HepG2 (cell line): Measurements from ENCODE around the gene ODC1. TPM values are rescaled to one million over a fixed set of nuclear protein-coding genes. Genes with fewer than 3 reads are reported as not detected.
A peak's percentile ranks its signal among the peaks of the same experiment; 100 is the strongest.

Source experiments
- CHD2 ChIP-seq: IDR thresholded peaks from 2 replicates; pipeline ENCODE4 v1.6.1; 2011; ENCODE audit warnings: low read depth, low read length, improper control_type of control experiment
- CHD4 ChIP-seq: fragments of 200-600 bp; sonication (generic); IDR thresholded peaks from 2 replicates; pipeline ENCODE4 v1.7.0; 2017; ENCODE audit warnings: mild to moderate bottlenecking, low read length, borderline replicate concordance
- GABPB1 ChIP-seq: IDR thresholded peaks from 2 replicates; pipeline ENCODE4 v1.6.1; 2016; ENCODE audit warnings: mild to moderate bottlenecking, missing genetic modification reagents, moderate library complexity, missing compliant biosample characterization
- HMGXB4 ChIP-seq, 2 experiments: sonication (generic) in 1 of 2; formaldehyde crosslinking in 1 of 2; IDR thresholded peaks; 2 replicates each; pipeline versions ENCODE4 v1.4.0 to v1.6.1; 2018 to 2020; ENCODE audit warnings: missing genetic modification reagents in 2 of 2, borderline replicate concordance in 1 of 2, low read depth in 1 of 2, mild to moderate bottlenecking in 1 of 2, missing biosample characterization in 1 of 2
- HNRNPH1 ChIP-seq: fragments of 200-400 bp; formaldehyde crosslinking; optimal IDR thresholded peaks from 2 replicates; pipeline ENCODE3; 2017; ENCODE audit warnings: mild to moderate bottlenecking, low read depth, low read length
- MIER3 ChIP-seq: IDR thresholded peaks from 2 replicates; pipeline ENCODE4 v1.6.1; 2016; ENCODE audit warnings: missing compliant biosample characterization, borderline replicate concordance
- MTA1 ChIP-seq: sonication (generic); formaldehyde crosslinking; IDR thresholded peaks from 2 replicates; pipeline ENCODE4 v1.4.0; 2020; ENCODE audit warnings: missing genetic modification reagents, mild to moderate bottlenecking, borderline replicate concordance
- NBN ChIP-seq: fragments of 450-650 bp; conservative IDR thresholded peaks from 2 replicates; pipeline ENCODE4 v1.6.1; 2017
- NR2C2 ChIP-seq: sonication (generic); formaldehyde crosslinking; IDR thresholded peaks from 2 replicates; pipeline ENCODE4 v1.4.0; 2020; ENCODE audit warnings: missing genetic modification reagents, mild to moderate bottlenecking, moderate library complexity, borderline replicate concordance
- PITX1 ChIP-seq: sonication (generic); formaldehyde crosslinking; IDR thresholded peaks from 2 replicates; pipeline ENCODE4 v1.5.1; 2020; ENCODE audit warnings: mild to moderate bottlenecking, missing genetic modification reagents
- POGZ ChIP-seq: sonication (generic); formaldehyde crosslinking; IDR thresholded peaks from 2 replicates; pipeline ENCODE4 v1.4.0; 2020; ENCODE audit warnings: mild to moderate bottlenecking, missing genetic modification reagents
- RARA ChIP-seq: IDR thresholded peaks from 2 replicates; pipeline ENCODE4 v1.6.1; 2016; ENCODE audit warnings: missing genetic modification reagents, missing compliant biosample characterization
- SPEN ChIP-seq: sonication (generic); formaldehyde crosslinking; IDR thresholded peaks from 2 replicates; pipeline ENCODE4 v1.5.1; 2020; ENCODE audit warnings: low read depth, mild to moderate bottlenecking, missing genetic modification reagents
- SRY ChIP-seq: sonication (generic); formaldehyde crosslinking; IDR thresholded peaks from 2 replicates; pipeline ENCODE4 v1.8.0; 2022; ENCODE audit warnings: mild to moderate bottlenecking, missing genetic modification reagents
- SSRP1 ChIP-seq: IDR thresholded peaks from 2 replicates; pipeline ENCODE4 v1.6.1; 2016; ENCODE audit warnings: control low read depth
- STAT5B ChIP-seq: sonication (generic); formaldehyde crosslinking; IDR thresholded peaks from 2 replicates; pipeline ENCODE4 v1.4.0; 2020; ENCODE audit warnings: missing genetic modification reagents
- TCF12 ChIP-seq, 2 experiments: fragments of 450-650 bp in 1 of 2; sonication (generic) in 1 of 2; formaldehyde crosslinking in 1 of 2; IDR thresholded peaks; 2 replicates each; pipeline versions ENCODE4 v1.6.1 to v1.8.0; 2017 to 2022; ENCODE audit warnings: antibody characterized with exemption in 1 of 2, mild to moderate bottlenecking in 1 of 2, missing genetic modification reagents in 1 of 2, moderate library complexity in 1 of 2
- TFDP1 ChIP-seq: IDR thresholded peaks from 2 replicates; pipeline ENCODE4 v1.6.1; 2016; ENCODE audit warnings: missing compliant biosample characterization, missing genetic modification reagents, borderline replicate concordance
- ZBTB33 ChIP-seq: sonication (generic); formaldehyde crosslinking; IDR thresholded peaks from 2 replicates; pipeline ENCODE4 v1.4.0; 2020; ENCODE audit warnings: missing genetic modification reagents
- ZBTB38 ChIP-seq: sonication (generic); formaldehyde crosslinking; IDR thresholded peaks from 2 replicates; pipeline ENCODE4 v1.5.1; 2020; ENCODE audit warnings: mild to moderate bottlenecking, missing genetic modification reagents
- ZNF280B ChIP-seq: sonication (generic); formaldehyde crosslinking; IDR thresholded peaks from 2 replicates; pipeline ENCODE4 v1.5.0; 2020; ENCODE audit warnings: missing genetic modification reagents, mild to moderate bottlenecking, borderline replicate concordance
- ZNF292 ChIP-seq: sonication (generic); formaldehyde crosslinking; IDR thresholded peaks from 2 replicates; pipeline ENCODE4 v1.8.1; 2022; ENCODE audit warnings: mild to moderate bottlenecking, low read depth, missing genetic modification reagents, borderline replicate concordance
- ZNF501 ChIP-seq: sonication (generic); formaldehyde crosslinking; IDR thresholded peaks from 2 replicates; pipeline ENCODE4 v1.5.1; 2020; ENCODE audit warnings: mild to moderate bottlenecking, moderate library complexity, missing genetic modification reagents
- ZNF546 ChIP-seq: sonication (generic); formaldehyde crosslinking; conservative IDR thresholded peaks from 2 replicates; pipeline ENCODE4 v1.8.1; 2023; ENCODE audit warnings: mild to moderate bottlenecking, missing genetic modification reagents
- polyA plus RNA-seq, 8 experiments: library from polyadenylated mRNA; depleted of rRNA in 3 of 8; stranded (reverse) in 7 of 8; unstranded in 1 of 8; fragments of >200 nt; fragmentation: Illumina TruSeq in 4 of 8; extraction: Trizol in 4 of 8; gene quantifications; 2 replicates each; pipeline versions ENCODE4 v1.2.1 to v1.2.3, GENCODE V29; 2011 to 2016; ENCODE audit warnings: low read depth in 4 of 8, missing spikeins in 1 of 8, mixed read lengths in 1 of 8; ENCODE audit not compliant: insufficient read depth in 1 of 8
- total RNA-seq, 5 experiments: library from RNA; depleted of rRNA; stranded (reverse); fragments of >200 nt; fragmentation: Illumina TruSeq; extraction: Trizol; gene quantifications; 2 replicates each; pipeline ENCODE4 v1.2.3, GENCODE V29; 2016; ENCODE audit warnings: low read depth in 1 of 5

Gene ODC1
- total and polyA plus RNA-seq, 2 of the 13 experiments (the other 11 are each of a cell fraction or from before 2014, with no cell fraction given), result 142 to 371 TPM

- TF ChIP-seq RARA (CRISPR knock-in tag) (peak; percentile 21; the same call in 1 of the 2 replicates), TFDP1 (CRISPR knock-in tag) (no peak), POGZ (CRISPR knock-in tag) (0 out of 2 replicates have a peak, but pooled peaks have one; percentile 25), MTA1 (CRISPR knock-in tag) (0 out of 2 replicates have a peak, but pooled peaks have one; percentile 19), HNRNPH1 (no peak), ZNF280B (0 out of 2 replicates have a peak, but pooled peaks have one; percentile 29), CHD4 (no peak), NBN (no peak), CHD2 (no peak), HMGXB4 (CRISPR knock-in tag; IDR thresholded peaks at IDR 0.05; ENCODE audit: borderline replicate concordance in 1 of 2, low read depth in 1 of 2) (no peak), TCF12 (IDR thresholded peaks at IDR 0.05) (no peak), TCF12 (CRISPR knock-in tag; IDR thresholded peaks at IDR 0.05) (peak; percentile 62; the same call in 1 of the 2 replicates), ZBTB33 (CRISPR knock-in tag) (0 out of 2 replicates have a peak, but pooled peaks have one; percentile 46), MIER3 (CRISPR knock-in tag) (no peak), ZNF292 (CRISPR knock-in tag) (0 out of 2 replicates have a peak, but pooled peaks have one; percentile 23), GABPB1 (CRISPR knock-in tag) (peak; percentile 30; the same call in 1 of the 2 replicates), SRY (CRISPR knock-in tag) (no peak), ZNF546 (CRISPR knock-in tag) (no peak), STAT5B (CRISPR knock-in tag) (no peak), SSRP1 (CRISPR knock-in tag) (no peak), SPEN (CRISPR knock-in tag) (peak; percentile 34; the same call in 1 of the 2 replicates), NR2C2 (CRISPR knock-in tag) (no peak), ZBTB38 (CRISPR knock-in tag) (peak; percentile 77), PITX1 (0 out of 2 replicates have a peak, but pooled peaks have one; percentile 17), ZNF501 (CRISPR knock-in tag) (no peak)
Measured at GRCh38 chr2:10475221-10475722, 27.1 kb upstream of the ODC1 start (continued).
